HCT116 (cell line): ENCODE results near the gene SPIRE2. TPM values are rescaled to one million over a fixed set of nuclear protein-coding genes. Genes with fewer than 3 reads are reported as not detected.

ENCODE experiments used
- ATAC-seq: fragments of 200-7000 bp; cut with Tn5 transposase; 2 replicates; pipeline ENCODE4 v1.9.1; 2020; ENCODE audit warnings: mild to moderate bottlenecking, moderate library complexity
- BruUV-seq: library from RNA; stranded (reverse); fragments of 400-500 nt; replicated peaks from 2 replicates; lab custom pipeline; 2021; lab: Mats Ljungman, UMichigan
- CTCF ChIA-PET: fragments of 300-600 bp; sonication (Branson Sonifier 250); formaldehyde crosslinking; loops from one replicate; lab custom pipeline; 2021; ENCODE audit warnings: antibody characterized with exemption; lab: Charles Lee
- POLR2A ChIA-PET: fragments of 300-600, 350-600 bp; sonication (Branson Sonifier 250); formaldehyde crosslinking; loops from one replicate; lab custom pipeline; 2021; ENCODE audit warnings: antibody characterized with exemption; lab: Charles Lee
- RAD21 ChIA-PET, 2 experiments: fragments of 300-600 bp; sonication (Branson Sonifier 250); formaldehyde crosslinking; loops; one replicate each; lab custom pipeline; 2023; ENCODE audit warnings: low total read pairs in 2 of 2; ENCODE audit not compliant: uncharacterized antibody in 2 of 2, unreplicated experiment in 2 of 2, low non-redundant PET in 1 of 2; lab: Charles Lee
- DNase-seq: peaks from one replicate; pipeline ENCODE4 v3.0.0-alpha.2; 2010; ENCODE audit warnings: low read depth, low spot score
- H2AFZ ChIP-seq: fragments of 200-600 bp; shearing (Covaris generic), sonication (generic); 2 replicates; pipeline ENCODE4 v1.6.1; 2017; ENCODE audit warnings: low read depth, mixed run types, mixed read lengths, antibody characterized with exemption, low read length; ENCODE audit not compliant: poor library complexity, severe bottlenecking
- H3K27ac ChIP-seq: 2 replicates; pipeline ENCODE4 v1.5.1; 2012; ENCODE audit warnings: low read depth, low read length
- H3K27me3 ChIP-seq: fragments of 200-600 bp; sonication (generic); 2 replicates; pipeline ENCODE4 v1.6.1; 2016; ENCODE audit warnings: mixed run types, low read length, mixed read lengths; ENCODE audit not compliant: insufficient read depth
- H3K36me3 ChIP-seq, 2 experiments: fragments of 200-500 bp in 1 of 2; fragments of 200-600 bp in 1 of 2; sonication (Bioruptor generic) in 1 of 2; sonication (generic) in 1 of 2; 2 replicates each; pipeline versions ENCODE4 v1.5.1 to v1.6.1; 2014 to 2016; ENCODE audit warnings: low read length in 2 of 2, inconsistent platforms in 1 of 2, mixed read lengths in 1 of 2, mixed run types in 1 of 2; ENCODE audit not compliant: insufficient read depth in 2 of 2, control insufficient read depth in 1 of 2
- H3K4me1 ChIP-seq, 2 experiments: fragments of 200-600 bp in 1 of 2; sonication (generic) in 1 of 2; 2 replicates each; pipeline versions ENCODE4 v1.5.1 to v1.6.1; 2012 to 2017; ENCODE audit warnings: low read length in 2 of 2, inconsistent platforms in 1 of 2, mild to moderate bottlenecking in 1 of 2, mixed read lengths in 1 of 2, mixed run types in 1 of 2, moderate library complexity in 1 of 2; ENCODE audit not compliant: insufficient read depth in 2 of 2, control insufficient read depth in 1 of 2
- H3K4me2 ChIP-seq: fragments of 200-600 bp; sonication (generic); 2 replicates; pipeline ENCODE4 v1.6.1; 2017; ENCODE audit warnings: mixed run types, low read length, mixed read lengths
- H3K4me3 ChIP-seq, 2 experiments: fragments of 200-600 bp in 1 of 2; sonication (generic) in 1 of 2; replicated peaks in 1 of 2; 2 replicates each; pipeline ENCODE4 v1.5.1; 2011 to 2016; ENCODE audit warnings: low read length in 2 of 2, control low read depth in 1 of 2, low read depth in 1 of 2, mild to moderate bottlenecking in 1 of 2, mixed read lengths in 1 of 2, mixed run types in 1 of 2
- H3K79me2 ChIP-seq: fragments of 200-600 bp; sonication (generic); 2 replicates; pipeline ENCODE4 v1.6.1; 2017; ENCODE audit warnings: mild to moderate bottlenecking, mixed run types, low read length, moderate library complexity, mixed read lengths; ENCODE audit not compliant: insufficient read depth
- H3K9ac ChIP-seq: fragments of 200-600 bp; sonication (generic); 2 replicates; pipeline ENCODE4 v1.6.1; 2016; ENCODE audit warnings: low read length, mixed read lengths
- H3K9me2 ChIP-seq: fragments of 200-600 bp; sonication (generic), shearing (Covaris generic); 2 replicates; pipeline ENCODE4 v1.6.1; 2017; ENCODE audit warnings: mixed run types, mild to moderate bottlenecking, moderate library complexity; ENCODE audit not compliant: insufficient read depth
- H3K9me3 ChIP-seq, 2 experiments: fragments of 200-500 bp in 1 of 2; fragments of 200-600 bp in 1 of 2; sonication (Bioruptor generic) in 1 of 2; sonication (generic) in 1 of 2; 2 replicates each; pipeline ENCODE4 v1.6.1; 2014 to 2017; ENCODE audit warnings: low read length in 2 of 2, mixed read lengths in 2 of 2, inconsistent platforms in 1 of 2, low read depth in 1 of 2, mild to moderate bottlenecking in 1 of 2, mixed run types in 1 of 2, moderate library complexity in 1 of 2; ENCODE audit not compliant: control insufficient read depth in 1 of 2, insufficient read depth in 1 of 2
- H4K20me1 ChIP-seq: fragments of 200-600 bp; sonication (generic), shearing (Covaris generic); 2 replicates; pipeline ENCODE4 v1.6.1; 2017; ENCODE audit warnings: mixed run types, mild to moderate bottlenecking, moderate library complexity; ENCODE audit not compliant: insufficient read depth
- ATF3 ChIP-seq: IDR thresholded peaks from 2 replicates; pipeline ENCODE4 v1.6.1; 2012
- ELF1 ChIP-seq: IDR thresholded peaks from 2 replicates; pipeline ENCODE4 v1.6.1; 2012; ENCODE audit warnings: low read depth, borderline replicate concordance
- FOSL1 ChIP-seq: IDR thresholded peaks from 2 replicates; pipeline ENCODE4 v1.6.1; 2012; ENCODE audit warnings: low read depth
- MAX ChIP-seq: IDR thresholded peaks from 2 replicates; pipeline ENCODE4 v1.6.1; 2012
- POLR2AphosphoS5 ChIP-seq: IDR thresholded peaks from 2 replicates; pipeline ENCODE4 v1.6.1; 2011; ENCODE audit warnings: mild to moderate bottlenecking, low read depth, low read length, moderate library complexity
- REST ChIP-seq: IDR thresholded peaks from 2 replicates; pipeline ENCODE4 v1.6.1; 2012; ENCODE audit warnings: low read depth
- SRF ChIP-seq: IDR thresholded peaks from 2 replicates; pipeline ENCODE4 v1.6.1; 2012; ENCODE audit warnings: low read depth
- TCF7L2 ChIP-seq: IDR thresholded peaks from 2 replicates; pipeline ENCODE4 v1.7.0; 2011; ENCODE audit warnings: borderline replicate concordance, inconsistent platforms; ENCODE audit not compliant: insufficient read depth, insufficient read length; ENCODE audit errors: extremely low read depth
- ZFX ChIP-seq: fragments of 450-650 bp; IDR thresholded peaks from 2 replicates; pipeline ENCODE4 v1.6.1; 2017
- ZNF274 ChIP-seq: fragments of 200-500 bp; sonication (Bioruptor generic); IDR thresholded peaks from 2 replicates; pipeline ENCODE4 v1.6.1; 2014; ENCODE audit warnings: mild to moderate bottlenecking, low read depth, low read length, inconsistent platforms
- intact Hi-C: fragments of 100-400 bp; cut with micrococcal nuclease; formaldehyde crosslinking; loops from 2 replicates; pipeline ENCODE4 v1.10.0; 2022
- total RNA-seq: library from RNA; stranded (reverse); gene quantifications from one replicate; pipeline ENCODE4 v1.2.1, GENCODE V29; 2021; ENCODE audit not compliant: unreplicated experiment

The SPIRE2 gene
- total RNA-seq, 1 experiment from 2014 or later: 21.2 TPM

GRCh38 chr16:89787365-89787805 lies 40.9 kb upstream of the SPIRE2 start (continued):
- TF ChIP-seq ZFX (no peak), TCF7L2 (no peak), FOSL1 (no peak), ELF1 (no peak), REST (no peak), SRF (no peak)
- TF ChIP-seq, all 23 proteins: peak for 0

GRCh38 chr16:89791278-89791995 lies 36.8 kb upstream of the SPIRE2 start:
- intact Hi-C loops: no loop called here
- H3K27ac ChIP-seq: no peak overlapping the region
- ChIA-PET CTCF (no interaction called here), RAD21 (no interaction called here), POLR2A (interaction anchor here (0.7 kb wide), 1 partner anchor 141 kb away, joined by 4 read pairs; no protein-coding TSS in a partner anchor)
- H2AFZ ChIP-seq: no peak overlapping the region
- H3K4me1 ChIP-seq: no peaks in the 10 kb centered on the region
- DNase-seq (no peak), ATAC-seq (no peak)
- TF ChIP-seq MAX (no peak), REST (no peak), POLR2AphosphoS5 (no peak), ZNF274 (no peak), ZFX (no peak), ATF3 (no peak)
- no peaks in the 10 kb centered on the region for H3K9me3 ChIP-seq
- H3K9ac ChIP-seq: no peak overlapping the region
- BruUV-seq: no TSS peak
- no peaks in the 10 kb centered on the region for H4K20me1 ChIP-seq
- no peaks in the 10 kb centered on the region for H3K27me3 ChIP-seq
- peaks cover 54 to 78% of the 10 kb centered on the region in 2 experiments for H3K36me3 ChIP-seq
- H3K9me2 ChIP-seq: no peaks in the 10 kb centered on the region
- peaks cover 53% of the 10 kb centered on the region for H3K79me2 ChIP-seq
- H3K4me2 ChIP-seq: no peak overlapping the region
- H3K4me3 ChIP-seq: no peak overlapping the region
